ENCODE measurements around the gene KLF6.

DNA sequence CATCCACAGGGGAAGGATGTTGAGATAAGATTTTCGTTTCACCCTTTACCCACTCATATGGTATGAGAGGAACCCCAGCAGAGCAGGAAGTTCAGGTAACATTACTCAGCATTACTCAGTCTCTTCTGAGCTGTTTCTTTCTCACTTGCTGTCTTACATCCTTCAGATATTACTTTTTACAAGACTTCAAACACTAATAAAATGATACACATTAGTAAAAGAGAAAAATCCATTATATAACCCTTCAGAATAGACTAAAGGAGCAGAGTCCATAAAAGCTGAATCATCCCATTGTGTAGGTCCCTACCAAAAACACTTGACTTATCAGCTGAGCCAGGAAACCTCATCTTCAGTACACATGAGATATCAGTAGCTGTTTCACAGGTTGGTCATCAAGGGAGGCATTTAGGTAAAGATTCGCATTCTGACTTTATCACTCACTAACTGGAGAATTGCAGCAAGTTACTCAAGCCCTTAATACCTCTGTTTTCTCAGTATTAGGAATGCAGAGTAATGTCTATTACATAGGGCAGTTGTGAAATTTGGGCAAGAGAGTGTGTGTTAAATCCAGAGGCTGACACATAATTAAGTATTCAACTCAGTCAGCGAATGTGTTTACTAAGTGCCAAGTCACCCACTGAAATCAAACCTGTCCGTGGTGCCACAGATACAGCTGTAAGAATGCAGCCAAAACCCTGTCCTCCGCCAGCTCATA lies 44.7 kb downstream of the KLF6 start:
- TF ChIP-seq TCF7L2 (IDR thresholded peaks at IDR 0.05; ENCODE audit: borderline replicate concordance, low read depth, low read length) (no peak), ZBTB7A (tag by site-specific recombination; IDR thresholded peaks at IDR 0.05; ENCODE audit: low read depth) (no peak), ZNF175 (tag by site-specific recombination; IDR thresholded peaks at IDR 0.05) (no peak)
- TF ChIP-seq, protein P1, sequence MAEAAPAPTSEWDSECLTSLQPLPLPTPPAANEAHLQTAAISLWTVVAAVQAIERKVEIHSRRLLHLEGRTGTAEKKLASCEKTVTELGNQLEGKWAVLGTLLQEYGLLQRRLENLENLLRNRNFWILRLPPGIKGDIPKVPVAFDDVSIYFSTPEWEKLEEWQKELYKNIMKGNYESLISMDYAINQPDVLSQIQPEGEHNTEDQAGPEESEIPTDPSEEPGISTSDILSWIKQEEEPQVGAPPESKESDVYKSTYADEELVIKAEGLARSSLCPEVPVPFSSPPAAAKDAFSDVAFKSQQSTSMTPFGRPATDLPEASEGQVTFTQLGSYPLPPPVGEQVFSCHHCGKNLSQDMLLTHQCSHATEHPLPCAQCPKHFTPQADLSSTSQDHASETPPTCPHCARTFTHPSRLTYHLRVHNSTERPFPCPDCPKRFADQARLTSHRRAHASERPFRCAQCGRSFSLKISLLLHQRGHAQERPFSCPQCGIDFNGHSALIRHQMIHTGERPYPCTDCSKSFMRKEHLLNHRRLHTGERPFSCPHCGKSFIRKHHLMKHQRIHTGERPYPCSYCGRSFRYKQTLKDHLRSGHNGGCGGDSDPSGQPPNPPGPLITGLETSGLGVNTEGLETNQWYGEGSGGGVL (tag by site-specific recombination; IDR thresholded peaks at IDR 0.05): no peak
